Activated CD8-positive, alpha-beta memory T cell treated with anti-CD3 and anti-CD28 coated beads for 4 hours (primary cell): ENCODE data around the gene ATP2B1.
A peak's percentile ranks its signal among the peaks of the same experiment; 100 is the strongest.
"Not testable (repeated sequence)": the region's sequence is repeated elsewhere in the genome, so short reads cannot be mapped to it uniquely, and the experiment has no call there.

Experiments used
- DNase-seq, 2 donors: peaks; one replicate each; pipeline ENCODE4 v3.0.0-alpha.2; 2020; ENCODE audit warnings: low read depth in 2 of 2

The ATP2B1 gene

DNA sequence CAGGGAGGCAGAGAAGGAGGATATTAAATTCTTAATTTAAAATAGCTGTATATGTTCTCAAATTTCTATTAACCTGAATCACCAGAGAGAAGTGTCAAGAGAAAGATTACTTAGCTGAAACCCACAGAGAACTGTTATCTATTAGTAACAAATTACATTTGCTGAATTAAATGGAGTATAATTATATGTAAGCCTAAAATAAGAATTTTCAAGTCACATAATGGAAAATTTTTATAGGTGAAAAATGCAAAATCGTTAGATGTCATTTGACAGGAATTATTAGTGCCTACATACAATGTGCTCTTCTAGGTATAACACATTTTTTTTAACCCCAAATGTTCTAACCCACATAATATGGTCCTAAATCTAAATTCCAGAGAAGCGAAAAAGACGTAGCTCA lies 4.1 kb upstream of the ATP2B1 start:
- no peak for DNase-seq

DNA sequence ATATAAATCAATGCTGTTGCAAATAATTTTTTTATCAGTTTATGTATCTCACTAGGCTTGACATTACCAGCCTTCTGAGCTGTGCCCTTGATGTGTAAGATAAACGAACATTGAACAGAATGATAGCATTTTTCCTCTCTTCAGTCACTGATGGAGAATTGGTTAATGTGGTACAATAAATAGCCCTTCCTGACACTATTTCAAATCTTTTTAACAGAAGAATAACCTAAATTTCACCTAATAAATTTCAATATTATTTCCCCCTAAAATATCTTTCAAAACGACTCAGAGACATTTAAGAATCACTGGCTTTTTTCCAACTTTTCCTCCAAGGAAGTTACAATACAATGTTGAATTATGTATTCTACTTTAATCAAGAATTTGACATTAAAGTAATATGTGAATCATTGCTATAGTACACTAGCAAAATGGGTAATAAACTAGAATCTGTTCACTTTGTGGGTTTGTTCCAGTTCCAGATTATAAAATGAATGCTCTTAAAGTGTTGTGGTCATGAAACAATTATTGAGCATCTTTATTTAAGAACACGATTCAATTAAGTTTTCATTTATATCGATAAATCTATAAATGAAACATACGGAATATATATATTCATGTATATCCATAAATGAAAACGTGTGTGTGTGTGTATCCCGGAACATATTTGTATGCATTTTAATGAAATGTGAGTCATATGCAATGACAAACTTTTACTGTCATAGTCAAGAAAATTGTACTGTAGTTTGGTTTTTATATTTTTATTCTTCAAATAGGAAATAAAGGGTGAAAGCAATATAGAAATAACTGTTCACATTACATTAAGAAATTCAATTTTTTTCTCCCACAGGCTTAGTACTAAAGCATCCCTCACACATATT lies 2.5 kb upstream of the ATP2B1 start:
- no peak for DNase-seq

DNA sequence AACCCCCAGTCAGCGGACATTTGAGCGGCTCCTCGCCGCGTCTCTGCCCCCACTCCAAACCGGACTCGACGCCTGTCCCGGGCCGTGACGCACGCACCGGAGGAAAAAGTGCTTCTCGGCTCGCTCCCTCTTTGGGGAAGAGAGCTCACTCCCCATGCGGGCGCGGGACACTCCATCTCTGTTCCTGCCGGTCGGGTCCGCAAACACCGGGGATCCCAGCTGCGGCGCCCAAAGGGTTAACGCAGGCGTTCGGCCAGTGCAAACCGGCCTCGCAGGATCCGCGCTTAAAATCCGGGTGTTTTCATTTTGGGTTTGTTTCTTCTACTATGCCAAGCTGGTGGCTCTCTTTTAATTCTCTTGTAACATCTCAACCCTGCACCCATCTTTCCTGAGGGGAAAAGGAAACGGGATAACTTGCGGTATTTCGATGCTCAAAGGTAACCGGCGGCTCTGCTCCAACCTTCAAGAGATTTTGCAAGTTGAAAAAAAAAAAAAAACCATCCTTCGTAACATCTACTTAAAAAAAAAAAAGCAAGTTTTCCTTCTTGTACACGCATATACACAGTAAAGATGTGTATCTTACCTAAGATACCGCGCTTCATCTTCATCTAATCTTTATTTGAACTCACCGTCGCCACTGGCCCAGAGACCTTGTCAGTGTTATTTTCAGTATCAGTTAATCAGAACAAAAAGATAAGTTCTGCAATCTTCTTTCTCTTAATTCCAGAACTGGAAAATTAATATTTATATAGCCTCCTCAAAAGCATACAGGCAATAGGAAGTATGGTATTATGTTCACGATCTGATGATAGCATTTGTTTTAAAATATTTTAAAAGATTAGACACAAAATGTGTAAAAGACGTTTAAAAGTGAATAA lies 1.6 kb upstream of the ATP2B1 start:
- DNase-seq, result peak in 1 of 2 donors; percentile 19

- DNase-seq, result peak; percentile 99
Measured at GRCh38 chr12:89709157-89709994, 738 bp upstream of the ATP2B1 start.

DNA sequence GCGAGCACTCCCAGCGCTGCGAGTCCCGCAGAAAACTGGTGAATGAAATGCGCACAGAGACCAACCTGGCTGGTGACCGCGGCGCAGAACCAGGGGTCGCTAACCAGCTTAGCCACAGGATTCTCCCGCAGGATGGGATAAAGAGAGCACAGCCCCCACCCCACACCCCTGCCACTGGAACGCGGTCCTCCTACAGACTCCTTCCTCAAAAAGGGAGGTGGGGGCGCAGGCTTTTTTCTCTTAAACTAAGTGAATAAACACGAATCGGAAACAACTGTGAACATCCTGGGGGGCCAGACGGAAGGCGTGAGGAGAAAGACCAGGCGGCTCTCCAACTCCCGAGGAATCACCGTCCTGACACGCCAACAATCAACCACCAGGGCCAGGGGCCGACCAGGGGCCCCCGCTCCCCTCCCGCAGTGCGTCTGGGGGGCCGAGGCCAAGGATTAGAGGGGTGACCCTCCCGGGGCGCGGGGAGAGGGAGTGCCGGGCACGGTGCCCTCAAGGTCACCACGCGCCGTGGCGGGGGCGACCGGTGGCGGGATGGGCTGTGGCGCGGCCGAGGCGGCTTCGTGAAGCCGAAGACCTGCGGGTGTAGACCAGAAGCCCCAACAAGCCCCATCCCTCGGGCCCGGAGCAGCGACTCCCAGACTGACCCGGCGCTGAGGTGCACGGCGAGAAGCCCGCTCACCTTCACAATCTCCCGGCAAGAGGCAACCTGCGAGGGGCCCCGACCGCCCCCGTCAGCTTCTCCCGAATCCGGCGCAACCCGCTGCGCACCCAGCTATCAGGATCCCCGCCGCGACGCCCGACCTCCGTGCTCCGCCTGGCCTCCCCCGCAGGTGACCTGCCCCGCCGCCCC lies 704 bp downstream of the ATP2B1 start:
- peak; percentile 11 to 17 for DNase-seq

GRCh38 chr12:89706986-89707702 lies 1.5 kb downstream of the ATP2B1 start:
- DNase-seq, result no peak

DNA sequence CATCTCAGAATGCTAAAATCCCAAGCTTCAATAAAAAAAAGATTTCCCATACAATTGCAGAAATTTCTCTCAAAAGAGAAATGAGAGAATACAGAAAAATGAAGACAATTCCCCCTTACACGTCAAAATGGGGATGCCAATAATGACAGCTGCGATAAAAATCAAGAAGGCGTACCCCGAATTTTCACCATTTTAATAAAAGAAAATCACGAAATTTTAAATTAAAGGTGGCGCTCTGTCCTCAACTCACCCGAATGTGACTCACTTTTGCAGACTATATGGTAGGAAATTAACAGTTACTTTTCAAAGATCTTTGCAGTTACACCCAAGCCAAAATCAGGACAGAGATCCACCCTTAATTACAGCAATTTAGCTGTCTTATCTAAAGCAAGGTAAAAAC lies 2.1 kb downstream of the ATP2B1 start:
- DNase-seq, result no peak

- DNase-seq, result no peak
Measured at GRCh38 chr12:89704457-89704856, 4.2 kb downstream of the ATP2B1 start.

GRCh38 chr12:89703768-89704167 lies 4.9 kb downstream of the ATP2B1 start:
- DNase-seq, result no peak

- DNase-seq, result no peak
Measured at GRCh38 chr12:89702503-89702902, 6.1 kb downstream of the ATP2B1 start.

DNA sequence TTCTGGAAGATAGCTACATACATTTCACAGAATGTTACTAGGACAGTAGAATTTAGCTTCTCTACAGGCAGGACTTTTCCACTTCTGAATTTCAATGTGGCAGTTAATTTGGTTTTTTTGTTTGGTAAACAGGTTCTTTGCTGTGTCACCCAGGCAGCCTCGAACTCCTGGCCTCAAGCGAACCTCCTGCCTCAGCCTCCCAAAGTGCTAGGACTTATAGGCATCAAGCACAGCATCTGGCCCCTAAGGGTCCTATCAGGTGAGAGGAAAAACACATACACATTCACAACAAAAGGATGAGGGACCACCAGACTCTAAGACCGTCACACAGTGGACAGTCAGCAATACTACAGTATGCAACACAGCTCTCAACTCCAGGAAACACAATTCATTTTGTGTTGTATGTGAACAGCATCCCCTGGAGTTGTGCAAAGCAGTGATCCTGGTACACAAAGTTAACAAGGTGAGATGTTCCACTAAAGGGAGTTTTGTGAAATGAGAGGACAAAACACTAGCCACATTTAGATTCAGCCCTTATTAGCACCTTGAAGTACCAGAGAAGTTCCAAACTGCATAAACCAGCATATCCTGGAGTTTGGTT lies 6.9 kb downstream of the ATP2B1 start:
- DNase-seq, result no peak

GRCh38 chr12:89700191-89700810 lies 8.3 kb downstream of the ATP2B1 start:
- DNase-seq, result no peak

DNA sequence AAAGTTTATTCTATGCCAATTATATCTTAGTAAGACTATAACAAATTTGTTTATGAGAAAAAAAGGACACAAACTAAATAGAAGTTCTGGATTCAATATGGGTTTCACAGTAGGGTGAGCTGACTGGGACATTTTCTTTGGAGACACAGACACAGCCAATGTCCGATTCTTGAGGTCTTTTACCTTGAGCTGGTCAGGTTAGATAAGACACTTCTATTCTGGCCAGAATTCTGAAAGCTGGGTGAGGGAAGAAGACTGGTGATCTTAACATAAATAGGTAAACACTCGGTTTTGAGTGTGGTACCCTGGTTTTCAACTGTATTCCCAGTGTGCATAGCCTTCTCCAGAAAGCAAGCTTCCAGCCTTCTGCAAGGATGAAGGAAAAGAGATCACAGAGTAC lies 10.0 kb downstream of the ATP2B1 start:
- no peak for DNase-seq

GRCh38 chr12:89697728-89698127 lies 10.9 kb downstream of the ATP2B1 start:
- DNase-seq, result not testable (repeated sequence)

- DNase-seq, result no peak
Measured at GRCh38 chr12:89697296-89697695, 11.3 kb downstream of the ATP2B1 start.

- DNase-seq, result no peak
Measured at GRCh38 chr12:89695830-89696229, 12.8 kb downstream of the ATP2B1 start.

DNA sequence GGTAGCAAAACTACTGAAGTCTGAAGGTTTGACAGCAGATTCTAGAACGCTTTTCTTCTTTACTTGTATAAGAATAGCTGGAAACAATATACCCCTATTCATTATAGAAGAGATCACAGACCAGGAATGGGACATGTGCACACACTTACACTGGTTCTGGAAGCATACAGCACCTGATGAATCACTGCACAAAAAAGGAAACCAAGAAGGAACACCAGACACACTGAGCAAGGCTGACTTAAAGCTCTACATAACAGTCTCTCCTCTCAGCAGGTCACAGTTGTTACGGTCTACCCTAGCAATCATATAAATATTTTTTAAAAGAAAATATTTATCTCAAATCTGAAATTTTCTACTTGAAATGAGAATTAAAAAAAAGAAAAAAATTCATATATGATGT lies 13.5 kb downstream of the ATP2B1 start:
- no peak for DNase-seq

DNA sequence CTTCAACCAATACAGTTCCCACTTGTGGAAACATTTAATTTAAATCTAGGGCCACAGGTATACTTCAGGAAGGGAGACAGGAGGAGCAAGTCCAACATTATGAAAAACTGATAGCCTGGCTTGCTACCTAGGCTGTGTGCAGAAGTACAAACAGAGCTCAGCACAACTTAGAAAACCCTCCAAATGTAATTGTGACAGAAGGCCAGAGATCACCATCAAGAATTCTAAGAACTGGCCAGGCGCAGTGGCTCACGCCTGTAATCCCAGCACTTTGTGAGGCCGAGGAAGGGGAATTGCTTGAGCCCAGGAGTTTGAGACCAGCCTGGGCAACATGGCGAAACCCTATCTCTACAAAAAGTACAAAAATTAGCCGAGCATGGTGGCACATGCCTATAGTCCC lies 14.1 kb downstream of the ATP2B1 start:
- no peak for DNase-seq

GRCh38 chr12:89693639-89694202 lies 14.9 kb downstream of the ATP2B1 start:
- DNase-seq, result no peak
